Measurements from ENCODE around the gene U2AF1.
"Not testable (repeated sequence)": the region's sequence is repeated elsewhere in the genome, so short reads cannot be mapped to it uniquely, and the experiment has no call there.

GRCh38 chr21:43075170-43076022, 32.0 kb downstream of the U2AF1 start, which contains the start of gene CBS:
- not testable (repeated sequence) for TF ChIP-seq TSHZ2 (CRISPR knock-in tag; IDR thresholded peaks at IDR 0.05); CREB5 (CRISPR knock-in tag; IDR thresholded peaks at IDR 0.05; ENCODE audit: low read depth); ZNF8 (CRISPR knock-in tag; IDR thresholded peaks at IDR 0.05); PATZ1 (CRISPR knock-in tag; IDR thresholded peaks at IDR 0.05; ENCODE audit: borderline replicate concordance); RARB (CRISPR knock-in tag; IDR thresholded peaks at IDR 0.05); ARNTL (CRISPR knock-in tag; IDR thresholded peaks at IDR 0.05; ENCODE audit: borderline replicate concordance, low read depth); CSRNP3 (CRISPR knock-in tag; IDR thresholded peaks at IDR 0.05); ZC3H10 (CRISPR knock-in tag; IDR thresholded peaks at IDR 0.05)

All from SK-N-SH treated with all-trans-retinoic acid at 6 μM for 48 hours (cell line).